SH-SY5Y (cell line): ENCODE measurements around the gene FITM1.

Source experiments
- GATA2 ChIP-seq: IDR thresholded peaks from 2 replicates; pipeline ENCODE4 v1.6.1; 2011; ENCODE audit warnings: mild to moderate bottlenecking, low read depth, low read length
- GATA3 ChIP-seq: IDR thresholded peaks from 2 replicates; pipeline ENCODE4 v1.6.1; 2011; ENCODE audit warnings: low read depth, mild to moderate bottlenecking, low read length, moderate library complexity

FITM1 gene

GRCh38 chr14:24149302-24149969, 19.0 kb downstream of the FITM1 start:
- TF ChIP-seq GATA3 (no peak), GATA2 (no peak)

GRCh38 chr14:24150061-24150460, 19.6 kb downstream of the FITM1 start:
- TF ChIP-seq GATA2: no peak
- no peak for TF ChIP-seq GATA3

GRCh38 chr14:24150567-24150966, 20.1 kb downstream of the FITM1 start:
- no peak for TF ChIP-seq GATA2
- TF ChIP-seq GATA3: no peak

GRCh38 chr14:24150993-24151392, 20.5 kb downstream of the FITM1 start:
- TF ChIP-seq GATA2 (no peak), GATA3 (no peak)

- TF ChIP-seq GATA3: no peak
- TF ChIP-seq GATA2: no peak
Measured at GRCh38 chr14:24151404-24152080, 21.1 kb downstream of the FITM1 start.

GRCh38 chr14:24155100-24155499, 24.6 kb downstream of the FITM1 start:
- TF ChIP-seq GATA3 (no peak), GATA2 (no peak)

GRCh38 chr14:24156840-24157239, 26.4 kb downstream of the FITM1 start:
- TF ChIP-seq GATA2 (no peak), GATA3 (no peak)

GRCh38 chr14:24157331-24157730, 26.9 kb downstream of the FITM1 start:
- TF ChIP-seq GATA2 (no peak), GATA3 (no peak)

GRCh38 chr14:24159777-24160498, 29.5 kb downstream of the FITM1 start:
- no peak for TF ChIP-seq GATA2
- no peak for TF ChIP-seq GATA3

GRCh38 chr14:24160499-24160849, 30.0 kb downstream of the FITM1 start:
- TF ChIP-seq GATA2 (no peak), GATA3 (no peak)

GRCh38 chr14:24160850-24161804, 30.7 kb downstream of the FITM1 start, which contains the start of gene IRF9:
IRF9 (plus strand) TSS chr14:24161265; CDS start chr14:24162145, 880 bp downstream.
- TF ChIP-seq GATA3: no peak
- TF ChIP-seq GATA2: peak; percentile 42

GRCh38 chr14:24162093-24162492, 31.6 kb downstream of the FITM1 start:
- TF ChIP-seq GATA3 (no peak), GATA2 (no peak)

- no peak for TF ChIP-seq GATA2
- no peak for TF ChIP-seq GATA3
Measured at GRCh38 chr14:24164518-24164991, 34.1 kb downstream of the FITM1 start.
